Esophagus muscularis mucosa (tissue), 3 donors: Measurements from ENCODE around the gene YKT6.

Experiments
- CTCF ChIP-seq, 3 experiments: fragments of 200-600 bp in 2 of 3; fragments of 450-650 bp in 1 of 3; sonication (generic) in 2 of 3; IDR thresholded peaks; one replicate each; pipeline ENCODE4 v1.5.1; 2017 to 2019; ENCODE audit warnings: antibody characterized with exemption in 3 of 3, mild to moderate bottlenecking in 2 of 3, moderate library complexity in 1 of 3
- POLR2AphosphoS5 ChIP-seq, 2 donors: sonication (generic); formaldehyde crosslinking; IDR thresholded peaks; one replicate each; pipeline ENCODE4 v1.6.1; 2017; ENCODE audit warnings: antibody characterized with exemption in 2 of 2

- TF ChIP-seq CTCF (IDR thresholded peaks at IDR 0.05) (no peak), POLR2AphosphoS5 (IDR thresholded peaks at IDR 0.05) (no peak)
Measured at GRCh38 chr7:44222776-44223261, 22.0 kb downstream of the YKT6 start.
